OCI-LY3 (cell line): Measurements from ENCODE around the gene KAZN.

Source experiments
- EZH2phosphoT487 ChIP-seq: fragments of 200-600 bp; shearing (Covaris generic); IDR thresholded peaks from 2 replicates; pipeline ENCODE4 v1.6.1; 2018; ENCODE audit warnings: antibody characterized with exemption, mixed run types, low read depth
- TF ChIP-seq, protein P1 (sequence below): fragments of 200-600, 300-600 bp; sonication (generic); IDR thresholded peaks from 2 replicates; pipeline ENCODE4 v1.5.1; 2014; ENCODE audit warnings: antibody characterized with exemption, low read length, low read depth

- TF ChIP-seq, protein P1, sequence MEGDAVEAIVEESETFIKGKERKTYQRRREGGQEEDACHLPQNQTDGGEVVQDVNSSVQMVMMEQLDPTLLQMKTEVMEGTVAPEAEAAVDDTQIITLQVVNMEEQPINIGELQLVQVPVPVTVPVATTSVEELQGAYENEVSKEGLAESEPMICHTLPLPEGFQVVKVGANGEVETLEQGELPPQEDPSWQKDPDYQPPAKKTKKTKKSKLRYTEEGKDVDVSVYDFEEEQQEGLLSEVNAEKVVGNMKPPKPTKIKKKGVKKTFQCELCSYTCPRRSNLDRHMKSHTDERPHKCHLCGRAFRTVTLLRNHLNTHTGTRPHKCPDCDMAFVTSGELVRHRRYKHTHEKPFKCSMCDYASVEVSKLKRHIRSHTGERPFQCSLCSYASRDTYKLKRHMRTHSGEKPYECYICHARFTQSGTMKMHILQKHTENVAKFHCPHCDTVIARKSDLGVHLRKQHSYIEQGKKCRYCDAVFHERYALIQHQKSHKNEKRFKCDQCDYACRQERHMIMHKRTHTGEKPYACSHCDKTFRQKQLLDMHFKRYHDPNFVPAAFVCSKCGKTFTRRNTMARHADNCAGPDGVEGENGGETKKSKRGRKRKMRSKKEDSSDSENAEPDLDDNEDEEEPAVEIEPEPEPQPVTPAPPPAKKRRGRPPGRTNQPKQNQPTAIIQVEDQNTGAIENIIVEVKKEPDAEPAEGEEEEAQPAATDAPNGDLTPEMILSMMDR = no peak
- TF ChIP-seq EZH2phosphoT487 = no peak
Observed at GRCh38 chr1:14897080-14897449, 298.6 kb downstream of the KAZN start.
